GM19372 (cell line): ENCODE measurements around the gene POC1B.

Experiments used
- ATAC-seq: cut with Tn5 transposase; IDR thresholded peaks from one replicate; pipeline ENCODE4 v1.9.1; 2021; ENCODE audit warnings: mild to moderate bottlenecking, low read depth, moderate library complexity; ENCODE audit not compliant: unreplicated experiment

Gene POC1B

DNA sequence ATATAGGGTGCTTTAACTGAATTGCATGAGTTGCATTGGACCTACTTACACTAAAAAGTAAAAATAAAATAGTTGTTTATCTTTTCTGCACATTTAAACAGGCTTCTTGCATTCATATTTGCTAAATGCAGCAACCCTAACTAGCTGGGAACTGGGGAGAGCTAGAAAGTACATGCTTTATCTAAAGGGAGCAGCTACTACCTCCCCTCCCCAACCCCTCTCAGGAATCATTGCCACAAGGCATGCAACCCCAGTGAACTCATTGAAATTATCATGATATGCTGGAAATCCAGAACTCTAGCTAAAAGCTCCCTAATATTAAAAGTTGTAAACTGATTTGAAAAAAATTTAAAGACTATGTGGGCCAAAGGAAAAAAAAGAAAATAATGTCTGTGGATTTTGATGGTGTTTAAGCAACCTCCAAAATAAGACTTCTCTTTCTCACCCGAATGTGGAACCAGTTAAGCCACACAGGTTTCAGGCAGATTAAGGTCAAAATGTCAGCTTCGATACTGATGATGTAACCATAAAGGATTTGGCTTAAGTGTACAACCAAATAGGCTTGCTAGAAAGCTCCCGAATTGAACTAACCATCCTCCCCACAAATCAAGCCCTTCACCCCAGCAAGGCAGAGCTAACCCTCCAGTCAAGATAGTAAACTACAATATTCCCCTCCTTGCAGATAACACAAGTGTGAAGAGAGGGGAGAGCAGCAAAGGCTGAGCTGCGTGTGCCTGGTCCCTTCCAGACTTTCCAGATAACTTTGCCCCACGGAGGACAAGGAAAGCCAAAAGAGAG is 13.8 kb upstream of the POC1B start:
- ATAC-seq = no peak

- ATAC-seq = no peak
Measured at GRCh38 chr12:89538897-89539296, 13.1 kb upstream of the POC1B start.

- no peak for ATAC-seq
Measured at GRCh38 chr12:89537389-89537788, 11.5 kb upstream of the POC1B start.

- ATAC-seq = no peak
Measured at GRCh38 chr12:89529738-89530137, 3.9 kb upstream of the POC1B start.

DNA sequence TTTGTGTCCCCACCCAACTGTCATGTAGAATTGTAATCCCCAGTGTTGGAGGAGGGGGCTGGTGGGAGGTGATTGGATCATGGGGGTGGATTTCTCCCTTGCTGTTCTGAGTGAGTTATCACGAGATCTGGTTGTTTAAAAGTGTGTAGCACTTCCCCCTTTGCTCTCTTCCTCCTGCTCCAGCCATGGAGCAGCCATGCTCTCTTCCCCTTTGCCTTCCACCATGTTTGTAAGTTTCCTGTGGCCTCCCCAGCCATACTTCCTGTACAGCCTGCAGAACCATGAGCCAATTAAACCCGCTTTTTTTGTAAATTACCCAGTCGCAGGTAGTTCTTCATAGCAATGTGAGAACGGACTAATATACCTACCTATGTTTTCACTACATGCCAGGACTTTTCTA is 2.6 kb upstream of the POC1B start:
- no peak for ATAC-seq

GRCh38 chr12:89525305-89525823 is 483 bp downstream of the POC1B start:
- peak; percentile 28 for ATAC-seq

GRCh38 chr12:89524541-89525304 is 1.1 kb downstream of the POC1B start, which contains the start of gene GALNT4:
Gene GALNT4 (minus strand): TSS chr12:89524796. CDS start chr12:89524549, 247 bp downstream.
- ATAC-seq = peak; percentile 57

DNA sequence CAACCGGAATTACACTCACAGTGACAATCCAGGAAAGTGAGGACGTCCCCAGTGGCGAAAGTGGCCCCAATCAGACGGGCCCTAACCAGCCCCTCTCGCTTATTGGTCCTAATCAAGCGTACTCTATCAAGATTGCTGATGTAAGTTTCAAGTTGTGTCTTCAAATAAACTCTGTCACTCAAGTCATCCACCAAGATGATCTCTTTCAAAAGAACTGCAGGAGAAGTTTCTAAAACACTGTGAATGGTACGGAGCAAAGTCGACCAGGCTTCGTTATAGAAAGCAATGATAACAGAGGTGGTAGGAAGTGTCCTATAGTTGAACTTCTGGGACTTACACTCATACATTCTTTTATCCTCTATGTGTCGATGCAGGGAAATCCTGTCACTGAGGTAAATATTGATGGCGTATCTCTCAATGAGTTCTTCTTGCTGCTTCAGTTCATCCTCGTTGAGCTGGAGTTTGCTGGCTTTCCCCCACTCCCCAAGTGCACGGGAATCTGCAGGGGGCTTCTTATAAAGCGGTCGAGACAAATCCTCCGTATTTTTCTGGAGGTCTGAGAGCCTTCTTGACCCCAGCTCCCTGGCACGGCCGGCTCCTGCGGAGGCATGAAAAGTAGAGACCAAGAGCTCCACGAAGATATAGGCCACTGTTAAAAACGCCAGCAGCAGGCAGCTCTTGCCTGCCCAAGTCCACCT is 1.9 kb downstream of the POC1B start:
- ATAC-seq = no peak

GRCh38 chr12:89523393-89523792 is 2.5 kb downstream of the POC1B start:
- no peak for ATAC-seq

GRCh38 chr12:89521364-89522223 is 4.3 kb downstream of the POC1B start:
- no peak for ATAC-seq

DNA sequence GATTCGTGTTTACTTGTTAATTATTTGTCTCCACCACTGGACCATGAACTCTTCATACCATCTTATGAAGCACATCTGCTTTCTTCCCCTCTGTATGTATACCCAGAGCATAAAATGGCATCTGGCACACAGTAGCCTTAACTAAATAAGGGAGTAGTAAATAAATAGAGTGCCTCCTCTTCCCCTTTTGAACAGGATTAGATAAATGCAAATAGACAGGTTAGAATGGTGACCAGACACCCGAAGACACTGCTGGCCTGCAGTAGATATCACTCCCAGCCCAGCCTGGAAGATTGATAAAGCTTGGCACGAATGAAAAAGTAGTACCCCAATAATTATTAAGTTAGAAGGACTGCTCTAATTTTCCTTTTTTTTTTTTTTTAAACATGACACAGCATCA is 8.1 kb downstream of the POC1B start:
- ATAC-seq = no peak

DNA sequence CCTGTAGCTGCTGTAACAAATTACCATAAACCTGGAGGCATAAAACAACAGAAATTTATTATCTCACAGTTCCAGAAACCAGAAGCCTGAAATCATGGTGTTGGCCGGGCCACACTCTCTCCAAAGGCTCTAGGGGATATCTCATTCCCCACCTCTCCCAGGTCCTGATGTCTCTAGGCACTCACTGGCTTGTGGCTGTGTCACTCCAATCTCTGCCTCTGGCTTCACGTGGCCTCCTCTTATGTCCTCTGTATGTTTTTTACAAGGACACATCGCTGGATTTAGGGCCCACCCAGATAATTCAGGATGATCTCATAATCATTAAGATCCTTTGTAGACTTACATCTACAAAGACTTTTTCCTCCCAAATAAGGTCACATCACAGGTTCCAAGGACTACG is 9.2 kb downstream of the POC1B start:
- no peak for ATAC-seq

DNA sequence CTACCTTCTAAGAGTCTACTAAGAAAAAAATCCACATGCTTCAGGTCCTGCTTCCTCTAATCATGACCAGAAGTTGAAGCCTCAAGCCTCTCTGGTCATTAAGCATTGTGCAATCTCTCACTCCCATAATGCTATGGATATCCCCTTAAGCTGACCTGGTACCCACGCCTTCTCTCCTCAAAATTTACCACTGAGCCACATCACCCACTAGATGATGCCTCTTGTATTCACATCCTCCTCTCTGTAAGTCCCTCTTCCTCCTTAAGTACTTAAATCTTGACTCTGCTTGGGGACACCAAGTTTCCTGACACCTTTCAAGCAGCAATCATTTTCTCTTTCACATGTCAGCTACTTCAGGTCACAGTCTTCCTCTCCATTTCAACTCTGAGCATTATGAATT is 11.1 kb downstream of the POC1B start:
- ATAC-seq = peak; percentile 66

GRCh38 chr12:89513544-89513943 is 12.3 kb downstream of the POC1B start:
- ATAC-seq = no peak

DNA sequence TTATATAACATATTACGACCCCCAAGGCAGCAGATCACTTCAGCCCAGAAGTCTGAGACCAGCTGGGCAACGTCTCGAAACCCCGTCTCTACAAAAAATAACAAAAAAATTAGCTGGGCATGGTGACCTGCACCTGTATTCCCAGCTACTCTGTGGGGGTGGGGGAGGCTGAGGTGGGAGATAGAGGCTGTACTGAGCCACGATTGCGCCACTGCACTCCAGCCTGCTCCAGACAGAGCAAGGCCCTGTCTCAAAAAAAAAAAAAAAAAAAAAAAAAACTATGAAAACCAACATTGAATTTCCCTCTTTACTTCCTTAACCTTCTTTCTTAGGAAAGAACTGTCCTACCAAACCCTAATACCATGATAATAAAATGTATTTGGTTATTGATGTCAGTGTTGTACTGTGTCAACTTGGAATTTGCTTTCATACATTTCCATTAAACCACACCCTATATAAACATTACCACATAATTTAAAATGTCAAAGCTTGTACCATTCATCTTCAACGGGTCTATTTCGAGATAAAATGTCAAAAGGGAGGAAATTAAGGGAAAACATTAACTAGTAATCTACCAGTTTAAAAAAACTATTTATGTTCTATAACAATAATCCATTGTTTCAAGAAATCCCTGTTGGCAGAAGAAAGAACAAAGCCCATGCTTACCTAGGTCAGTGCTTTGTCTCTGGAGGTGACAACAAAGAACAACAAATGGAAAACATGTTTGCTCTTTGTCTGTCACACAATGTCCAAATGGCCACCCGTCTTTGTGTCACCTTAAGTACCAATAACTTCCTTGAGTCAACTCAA is 18.6 kb downstream of the POC1B start:
- no peak for ATAC-seq

GRCh38 chr12:89506050-89506449 is 19.8 kb downstream of the POC1B start:
- ATAC-seq = no peak

DNA sequence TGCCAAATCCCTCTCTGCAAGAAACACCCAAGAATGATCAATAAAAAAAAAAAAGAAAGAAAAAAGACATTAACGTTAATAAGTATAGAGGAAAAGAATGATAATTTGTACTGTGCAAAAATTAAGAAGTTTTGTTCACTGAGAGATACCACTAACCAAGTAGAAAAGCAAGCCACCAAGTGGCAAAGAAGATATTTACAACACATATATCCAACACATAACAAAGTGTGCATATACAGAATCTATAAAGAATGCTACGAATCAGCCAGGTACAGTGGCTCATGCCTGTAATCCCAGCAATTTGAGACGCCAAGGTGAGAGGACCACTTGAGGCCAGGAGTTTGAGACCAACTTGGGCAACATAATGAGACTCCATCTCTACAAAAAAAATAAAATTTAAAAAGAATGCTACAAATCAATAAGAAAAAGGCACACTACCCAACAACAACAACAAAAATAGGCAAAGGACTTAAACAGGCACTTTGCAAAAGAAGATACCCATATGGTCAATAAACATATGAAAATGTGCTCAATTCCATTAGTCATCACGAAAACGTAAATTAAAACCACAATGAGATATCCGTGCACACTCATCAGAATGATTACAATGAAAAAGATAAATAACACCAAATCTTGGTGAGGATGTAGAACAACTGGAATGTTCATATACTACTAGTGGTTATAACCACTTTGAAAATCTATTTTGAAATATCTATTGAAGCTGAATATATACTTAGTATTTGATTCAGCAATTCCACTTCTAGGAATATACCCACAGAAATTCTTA is 21.1 kb downstream of the POC1B start:
- no peak for ATAC-seq

DNA sequence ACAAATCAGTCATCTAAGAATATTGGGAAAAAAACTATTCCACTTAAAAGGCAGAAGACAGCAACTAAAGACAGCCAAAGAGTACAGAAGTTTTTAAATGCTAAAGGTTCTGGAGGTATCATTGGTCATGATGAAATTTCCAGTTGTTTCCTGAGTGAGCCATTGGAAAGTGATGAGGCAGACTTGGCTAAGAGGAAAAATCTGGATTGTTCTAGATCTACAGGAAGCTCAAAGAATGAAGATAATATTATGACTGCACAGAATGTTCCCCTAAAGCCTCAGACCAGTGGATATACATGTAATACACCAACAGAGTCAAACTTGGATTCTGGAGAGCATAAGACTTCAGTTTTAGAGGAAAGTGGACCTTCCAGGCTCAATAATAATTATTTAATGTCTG is 24.1 kb downstream of the POC1B start:
- ATAC-seq = no peak
